ENCODE measurements around the gene SSR3.

GRCh38 chr3:156600834-156601233, 45.9 kb upstream of the SSR3 start:
- no peak for TF ChIP-seq ZNF3 (CRISPR knock-in tag; IDR thresholded peaks at IDR 0.05)
- no peak for TF ChIP-seq ZNF562 (CRISPR knock-in tag; IDR thresholded peaks at IDR 0.05; ENCODE audit: borderline replicate concordance)
- no peak for TF ChIP-seq CTCF (CRISPR knock-in tag; IDR thresholded peaks at IDR 0.05)
- TF ChIP-seq MAZ (IDR thresholded peaks at IDR 0.05; ENCODE audit: borderline replicate concordance, low read depth, low read length), result no peak
- TF ChIP-seq MAZ (CRISPR knock-in tag; IDR thresholded peaks at IDR 0.05; ENCODE audit: low read depth), result no peak
- no peak for TF ChIP-seq USF2 (IDR thresholded peaks at IDR 0.05; ENCODE audit: low read depth, low read length)
- no peak for TF ChIP-seq USF2 (CRISPR knock-in tag; IDR thresholded peaks at IDR 0.05; ENCODE audit: borderline replicate concordance)
- TF ChIP-seq MIXL1 (CRISPR knock-in tag; IDR thresholded peaks at IDR 0.05), result no peak
- TF ChIP-seq SUZ12 (IDR thresholded peaks at IDR 0.05; ENCODE audit: low read depth, low read length), result no peak
